Tibial nerve (tissue), 4 donors: ENCODE results near the gene TRMT61A.
A peak's percentile ranks its signal among the peaks of the same experiment; 100 is the strongest.

Source experiments
- CTCF ChIP-seq, 5 experiments: fragments of 200-600 bp in 3 of 5; fragments of 450-650 bp in 2 of 5; sonication (generic) in 3 of 5; IDR thresholded peaks; one replicate each; pipeline ENCODE4 v1.5.1; 2016 to 2019; ENCODE audit warnings: antibody characterized with exemption in 5 of 5, mild to moderate bottlenecking in 3 of 5, moderate library complexity in 2 of 5
- EP300 ChIP-seq, 2 donors: sonication (generic); formaldehyde crosslinking; IDR thresholded peaks; one replicate each; pipeline ENCODE4 v1.6.1; 2017; ENCODE audit warnings: antibody characterized with exemption in 2 of 2, mild to moderate bottlenecking in 1 of 2

DNA sequence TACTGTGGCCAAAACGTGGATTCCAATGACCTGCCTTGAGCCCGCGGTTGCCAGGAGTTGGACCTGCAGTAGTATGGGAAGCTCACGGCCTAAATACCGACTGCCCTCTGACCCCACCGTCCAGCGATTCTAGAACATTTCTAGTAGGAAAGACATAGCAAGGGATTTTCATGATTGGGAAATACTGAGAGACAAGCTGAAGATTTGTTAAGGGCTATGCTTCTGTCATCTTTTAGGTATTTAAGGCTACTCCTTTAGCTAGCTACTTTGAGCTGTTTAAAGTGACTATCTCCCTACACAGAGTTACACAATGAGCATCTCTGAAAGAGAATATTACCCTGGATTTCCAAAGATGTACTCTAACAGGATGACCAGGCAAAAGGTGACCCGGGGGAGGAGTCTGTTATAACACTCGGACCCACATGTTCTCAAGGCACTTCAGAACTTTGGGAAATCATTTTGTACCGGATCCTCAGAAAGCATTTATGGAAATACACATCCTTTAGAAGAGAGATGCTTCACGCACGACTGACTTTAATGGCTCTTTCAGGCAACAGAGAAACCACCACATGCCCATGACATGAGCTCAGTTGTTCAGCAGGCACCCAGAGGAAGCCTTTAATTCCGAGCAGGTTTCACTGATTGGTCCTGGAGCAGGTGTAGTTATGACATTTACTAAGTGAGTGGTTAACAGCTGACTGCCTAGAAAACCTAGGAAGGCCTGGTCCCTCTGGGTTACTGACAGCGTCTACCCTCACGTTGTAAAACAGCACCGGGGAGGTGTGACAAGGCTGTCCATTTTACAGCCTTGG lies 29.3 kb downstream of the TRMT61A start:
- TF ChIP-seq CTCF (IDR thresholded peaks at IDR 0.05): no peak
- peak in 1 of 2 donors; percentile 28 for TF ChIP-seq EP300 (IDR thresholded peaks at IDR 0.05)
